Activated T-helper 1 cell treated with anti-CD3 and anti-CD28 coated beads, Interleukin-12 subunit alpha, Interleukin-12 subunit beta, Interleukin-2, Interleukin-4 antibody, amounts not matched to agents 30 ng/mL and 10 ng/mL and 1 ng/mL, durations not matched to agents 14 hours and 24 hours and 36 hours (primary cell): ENCODE measurements around the gene PARD3B. TPM values are rescaled to one million over a fixed set of nuclear protein-coding genes. Genes with fewer than 3 reads are reported as not detected.

ENCODE experiments used
- DNase-seq: peaks from one replicate; pipeline ENCODE4 v3.0.0; 2021; ENCODE audit warnings: low spot score
- H3K27ac Mint-ChIP-seq: one replicate; pipeline ENCODE4 v1.8.0; 2021; ENCODE audit warnings: mild to moderate bottlenecking, mixed read lengths
- H3K27me3 Mint-ChIP-seq: one replicate; pipeline ENCODE4 v1.8.0; 2022; ENCODE audit warnings: mild to moderate bottlenecking, moderate library complexity, mixed read lengths; ENCODE audit not compliant: insufficient read depth
- H3K36me3 Mint-ChIP-seq: one replicate; pipeline ENCODE4 v1.8.0; 2021; ENCODE audit warnings: low read depth, mixed read lengths
- H3K4me1 Mint-ChIP-seq: one replicate; pipeline ENCODE4 v1.8.0; 2021; ENCODE audit warnings: low read depth, mixed read lengths
- H3K4me3 Mint-ChIP-seq: one replicate; pipeline ENCODE4 v1.8.0; 2021; ENCODE audit warnings: mild to moderate bottlenecking, moderate library complexity, mixed read lengths
- H3K9me3 Mint-ChIP-seq: one replicate; pipeline ENCODE4 v1.8.0; 2021; ENCODE audit warnings: mixed read lengths
- intact Hi-C: fragments of 100-400 bp; cut with micrococcal nuclease; formaldehyde crosslinking; loops from one replicate; pipeline ENCODE4 v1.15.1; 2024
- total RNA-seq: library from RNA; stranded (reverse); gene quantifications from 2 replicates; pipeline ENCODE4 v1.2.3, GENCODE V29; 2022

PARD3B gene
- total RNA-seq, 1 donor from 2014 or later, result 0.26 TPM

DNA sequence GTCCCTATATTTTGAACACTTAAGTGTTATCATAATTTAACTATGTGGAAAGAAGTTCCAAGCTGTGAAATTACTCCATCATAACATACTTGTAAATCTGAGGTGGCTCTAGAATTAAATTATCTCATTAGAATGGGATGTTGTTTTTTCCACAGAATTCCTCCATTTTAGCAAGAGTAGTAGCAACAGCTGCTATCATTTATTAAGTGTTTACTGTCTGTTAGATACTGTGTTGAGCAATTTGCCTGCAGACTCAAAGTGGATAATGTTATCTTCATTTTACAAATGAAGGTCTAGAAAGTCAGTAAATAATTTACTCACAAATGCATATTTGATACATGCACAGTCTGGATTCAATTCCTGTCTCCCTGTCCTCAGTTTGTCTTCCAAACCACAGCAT is 632.3 kb downstream of the PARD3B start:
- H3K9me3 Mint-ChIP-seq, result no peaks in the 10 kb centered on the region
- H3K27ac Mint-ChIP-seq, result no peak overlapping the region
- no peaks in the 10 kb centered on the region for H3K36me3 Mint-ChIP-seq
- intact Hi-C loops, result no loop called here
- peaks cover 6% of the 10 kb centered on the region for H3K27me3 Mint-ChIP-seq
- no peaks in the 10 kb centered on the region for H3K4me1 Mint-ChIP-seq
- H3K4me3 Mint-ChIP-seq, result no peak overlapping the region
- no peak for DNase-seq

DNA sequence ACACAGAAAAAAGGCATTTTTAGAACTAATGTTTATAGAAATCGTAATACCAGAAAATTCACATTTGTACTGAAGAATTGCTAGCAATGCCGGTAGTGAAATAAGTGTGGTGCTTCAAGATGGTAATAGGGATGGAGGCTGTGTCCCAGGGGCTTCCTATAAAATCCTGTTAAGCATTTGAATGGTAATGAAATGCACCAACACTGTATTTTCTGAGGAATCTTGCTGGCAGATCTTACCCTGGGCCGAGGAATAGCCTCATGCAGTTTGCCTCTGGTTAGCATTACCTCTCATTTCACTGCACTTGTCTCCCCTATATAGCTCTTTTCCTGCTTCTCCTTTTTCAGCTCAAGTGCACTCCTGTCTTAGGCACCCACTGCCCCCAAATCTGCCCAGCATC is 635.5 kb downstream of the PARD3B start:
- Mint-ChIP-seq H3K4me1 (no peaks in the 10 kb centered on the region), H3K4me3 (no peak overlapping the region), H3K36me3 (no peaks in the 10 kb centered on the region), H3K9me3 (no peaks in the 10 kb centered on the region), H3K27ac (no peak overlapping the region), H3K27me3 (no peaks in the 10 kb centered on the region)
- no peak for DNase-seq
- intact Hi-C loops, result no loop called here

DNA sequence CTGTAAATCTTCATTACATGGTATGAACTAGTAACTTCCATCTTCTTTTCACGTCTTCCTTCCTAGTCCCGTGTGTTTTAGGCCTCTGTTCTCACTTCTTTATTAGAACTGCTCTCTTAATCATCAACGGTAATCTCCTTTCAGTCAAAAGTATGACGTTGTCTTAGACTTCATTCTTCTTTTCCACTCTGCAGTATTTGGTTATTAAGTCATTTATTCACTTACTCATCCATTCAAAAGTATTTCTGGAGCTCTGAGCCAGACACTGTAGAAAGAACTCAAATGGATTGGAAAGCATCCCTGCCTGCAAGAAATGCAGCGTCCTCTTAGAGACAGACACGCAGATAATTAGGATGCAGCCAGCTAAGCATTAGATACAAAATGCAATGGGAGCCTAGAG is 642.5 kb downstream of the PARD3B start:
- no peak for DNase-seq
- H3K36me3 Mint-ChIP-seq, result no peaks in the 10 kb centered on the region
- intact Hi-C loops, result no loop called here
- no peak overlapping the region for H3K4me3 Mint-ChIP-seq
- H3K9me3 Mint-ChIP-seq, result no peaks in the 10 kb centered on the region
- H3K4me1 Mint-ChIP-seq, result no peaks in the 10 kb centered on the region
- H3K27ac Mint-ChIP-seq, result no peak overlapping the region
- H3K27me3 Mint-ChIP-seq, result no peaks in the 10 kb centered on the region

DNA sequence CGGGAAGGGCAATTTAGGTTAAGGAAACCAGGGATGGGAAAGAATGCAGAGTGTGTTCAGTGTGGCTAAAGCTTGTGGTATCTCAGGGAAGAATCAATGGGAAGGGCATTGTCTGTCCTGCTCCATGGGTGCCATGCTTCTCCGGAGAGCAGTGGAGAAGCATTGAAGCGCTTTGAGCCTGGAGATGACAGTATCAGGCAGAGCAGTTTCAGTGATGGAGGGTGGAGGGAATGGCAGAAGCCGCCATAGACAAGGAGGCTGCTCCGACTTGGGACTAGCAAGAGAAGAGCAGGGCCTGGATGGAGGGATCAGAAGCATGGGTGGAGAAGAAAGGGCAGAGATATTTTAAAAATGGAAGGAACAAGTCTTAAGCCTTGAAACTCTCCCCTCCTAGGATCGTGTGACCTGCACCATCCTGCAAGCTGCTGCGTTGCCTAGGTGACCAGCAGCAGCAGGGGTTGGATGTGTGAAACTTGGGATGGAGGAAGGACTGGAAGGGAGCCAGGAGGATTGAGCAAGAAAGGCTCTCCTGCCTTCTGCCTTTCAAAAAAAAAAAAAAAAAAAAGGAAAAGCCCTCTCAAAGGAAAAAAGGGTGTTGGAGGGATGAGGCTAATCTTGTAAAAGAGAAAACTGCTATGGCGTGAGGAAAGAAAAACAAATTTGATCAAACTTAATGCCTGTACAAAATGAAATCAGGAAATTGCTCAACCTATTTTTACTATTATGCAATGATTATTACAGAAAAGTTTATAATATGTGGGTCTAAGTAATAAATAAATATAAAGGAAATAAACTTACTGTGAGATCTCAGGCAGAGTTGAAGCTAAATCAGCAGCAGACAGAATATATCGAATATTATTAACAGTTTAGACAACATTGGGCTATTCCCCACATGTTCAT is 643.2 kb downstream of the PARD3B start:
- Mint-ChIP-seq H3K9me3 (no peaks in the 10 kb centered on the region), H3K27me3 (no peaks in the 10 kb centered on the region), H3K27ac (no peak overlapping the region), H3K36me3 (no peaks in the 10 kb centered on the region), H3K4me3 (no peak overlapping the region), H3K4me1 (no peaks in the 10 kb centered on the region)
- DNase-seq, result no peak
- intact Hi-C loops, result no loop called here

DNA sequence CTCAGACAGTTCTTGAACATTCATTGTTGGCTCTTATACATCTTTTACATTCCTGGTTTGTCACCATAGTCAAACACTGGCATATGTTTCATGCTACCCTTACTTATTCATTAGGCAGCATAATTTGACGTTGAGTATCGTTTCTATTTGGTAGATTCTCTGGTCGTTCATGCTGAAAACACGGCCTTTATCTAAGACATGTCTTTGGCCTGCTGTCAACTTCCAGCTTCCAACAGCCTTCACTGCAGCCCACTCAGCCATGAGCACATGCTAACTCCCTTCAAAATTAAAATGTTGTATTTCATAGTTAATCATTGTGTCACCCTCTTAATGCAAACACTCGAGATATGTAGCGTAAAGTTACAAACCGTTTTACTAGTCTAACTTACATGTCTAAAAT is 644.0 kb downstream of the PARD3B start:
- DNase-seq, result no peak
- Mint-ChIP-seq H3K9me3 (no peaks in the 10 kb centered on the region), H3K4me3 (no peak overlapping the region), H3K4me1 (no peaks in the 10 kb centered on the region), H3K27me3 (no peaks in the 10 kb centered on the region), H3K27ac (no peak overlapping the region), H3K36me3 (no peaks in the 10 kb centered on the region)
- intact Hi-C loops, result no loop called here

DNA sequence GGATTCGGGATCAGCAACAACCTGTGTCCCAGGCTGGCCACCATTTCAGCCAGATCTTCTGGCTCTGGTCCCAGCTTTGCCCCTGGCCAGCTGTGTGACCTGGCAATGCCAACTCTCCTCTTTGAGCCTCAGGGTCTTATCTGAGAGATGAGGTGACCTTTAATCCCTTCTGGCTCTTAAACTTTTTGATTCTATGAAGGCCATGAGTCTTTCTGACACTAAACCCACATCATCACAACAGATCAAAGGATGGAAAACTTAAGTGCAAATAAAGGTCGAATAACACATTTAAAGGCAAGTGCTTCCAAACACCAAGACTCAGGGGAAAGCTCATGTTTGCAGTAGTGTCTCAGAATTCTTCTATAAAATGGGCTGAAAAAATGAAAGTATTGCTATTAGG is 645.3 kb downstream of the PARD3B start:
- Mint-ChIP-seq H3K36me3 (no peaks in the 10 kb centered on the region), H3K27ac (no peak overlapping the region), H3K4me3 (no peak overlapping the region), H3K9me3 (no peaks in the 10 kb centered on the region), H3K4me1 (no peaks in the 10 kb centered on the region), H3K27me3 (no peaks in the 10 kb centered on the region)
- DNase-seq, result no peak
- intact Hi-C loops, result no loop called here

DNA sequence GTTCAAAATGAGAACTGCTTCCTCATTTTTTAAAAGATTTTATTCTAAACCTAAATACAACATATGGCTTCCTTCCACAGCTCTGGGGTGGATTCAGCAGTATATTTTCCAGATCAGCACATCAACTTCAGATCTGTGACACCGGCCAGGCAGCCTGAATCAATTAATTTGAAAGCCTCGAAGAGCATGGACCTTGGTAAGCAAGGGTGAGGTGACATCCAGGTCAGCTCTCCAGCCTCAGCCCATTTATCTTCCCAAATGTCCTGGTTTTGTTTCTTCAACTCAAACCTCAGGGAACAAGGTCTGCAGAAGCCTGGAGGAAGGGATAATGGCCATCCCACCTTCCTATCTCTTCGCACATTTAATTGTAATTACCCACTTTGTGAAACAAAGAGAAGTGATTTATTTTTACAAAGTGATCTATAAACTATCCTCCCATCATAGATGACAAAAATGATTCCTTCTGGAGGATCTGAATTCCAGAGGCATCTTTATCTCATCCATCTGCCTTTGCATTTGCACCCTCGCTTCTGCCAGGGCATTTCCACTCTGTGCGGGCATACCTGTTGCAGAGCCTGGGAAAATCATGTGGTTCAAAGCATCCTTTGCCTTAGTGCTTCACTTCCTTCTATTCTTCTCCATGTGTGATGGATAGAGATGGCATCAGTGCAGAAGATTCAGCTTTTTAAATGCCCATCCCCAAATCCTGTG is 648.0 kb downstream of the PARD3B start:
- no peaks in the 10 kb centered on the region for H3K27me3 Mint-ChIP-seq
- intact Hi-C loops, result no loop called here

DNA sequence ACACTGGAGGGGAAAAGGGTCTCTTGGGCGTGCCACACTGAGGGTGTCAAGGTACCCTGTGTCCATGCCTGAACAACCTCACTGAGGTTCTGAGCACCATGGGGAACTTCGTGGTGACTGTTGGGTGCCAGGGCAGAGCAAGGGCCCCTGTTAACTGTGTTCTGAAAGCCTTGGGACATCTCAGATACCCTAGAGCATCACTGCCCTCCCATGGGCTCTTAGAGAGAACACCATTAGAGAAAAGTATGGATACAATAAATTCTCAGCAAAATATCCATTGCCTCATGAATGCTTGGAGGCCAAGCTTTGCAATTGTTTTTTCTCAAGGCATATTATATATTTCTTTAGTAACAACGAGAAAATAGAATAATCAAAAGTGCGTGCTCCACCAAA is 648.6 kb downstream of the PARD3B start:
- intact Hi-C loops, result no loop called here
- no peaks in the 10 kb centered on the region for H3K9me3 Mint-ChIP-seq
- H3K4me1 Mint-ChIP-seq, result no peaks in the 10 kb centered on the region
- H3K27ac Mint-ChIP-seq, result no peak overlapping the region
- H3K4me3 Mint-ChIP-seq, result no peak overlapping the region
- no peak for DNase-seq
- no peaks in the 10 kb centered on the region for H3K36me3 Mint-ChIP-seq
- no peaks in the 10 kb centered on the region for H3K27me3 Mint-ChIP-seq

More for the DNA sequence above, 648.0 kb downstream of the PARD3B start:
- no peak for DNase-seq
- Mint-ChIP-seq H3K4me1 (no peaks in the 10 kb centered on the region), H3K4me3 (no peak overlapping the region), H3K27ac (no peak overlapping the region), H3K36me3 (no peaks in the 10 kb centered on the region), H3K9me3 (no peaks in the 10 kb centered on the region)

DNA sequence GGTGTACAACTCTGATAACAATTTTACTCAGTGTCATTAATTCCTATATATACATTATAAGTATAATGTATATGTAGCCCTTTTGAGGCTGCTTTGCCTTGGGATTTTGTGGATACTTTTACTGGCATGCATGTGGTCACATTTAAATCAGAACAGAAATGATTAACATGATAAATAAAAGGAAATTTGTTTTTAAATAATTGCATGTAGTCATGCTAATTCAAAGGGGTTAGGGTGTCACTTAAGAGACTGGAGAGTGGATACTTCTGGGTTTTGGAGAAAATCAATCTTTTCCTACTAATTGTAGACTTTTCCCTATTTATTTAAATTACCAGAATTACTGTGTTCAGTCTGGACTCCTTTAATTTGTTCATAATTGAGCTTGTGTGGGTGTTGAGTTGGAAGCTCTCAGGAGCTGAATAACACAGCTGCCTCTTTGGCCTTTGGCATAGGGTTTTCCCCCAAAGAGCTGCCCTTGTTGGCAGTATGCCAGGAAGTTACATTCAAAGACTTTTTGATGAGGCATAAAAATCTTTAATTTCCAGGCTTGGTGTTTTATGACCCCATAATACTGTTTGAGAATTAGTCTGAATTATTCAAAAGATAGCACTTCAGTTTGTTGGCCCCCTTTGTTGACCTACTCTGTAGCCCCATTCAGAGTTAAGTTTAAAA is 652.3 kb downstream of the PARD3B start:
- H3K27me3 Mint-ChIP-seq, result no peaks in the 10 kb centered on the region
- H3K27ac Mint-ChIP-seq, result no peak overlapping the region
- no peaks in the 10 kb centered on the region for H3K36me3 Mint-ChIP-seq
- no peaks in the 10 kb centered on the region for H3K9me3 Mint-ChIP-seq
- intact Hi-C loops, result no loop called here
- no peaks in the 10 kb centered on the region for H3K4me1 Mint-ChIP-seq
- no peak for DNase-seq
- H3K4me3 Mint-ChIP-seq, result no peak overlapping the region

DNA sequence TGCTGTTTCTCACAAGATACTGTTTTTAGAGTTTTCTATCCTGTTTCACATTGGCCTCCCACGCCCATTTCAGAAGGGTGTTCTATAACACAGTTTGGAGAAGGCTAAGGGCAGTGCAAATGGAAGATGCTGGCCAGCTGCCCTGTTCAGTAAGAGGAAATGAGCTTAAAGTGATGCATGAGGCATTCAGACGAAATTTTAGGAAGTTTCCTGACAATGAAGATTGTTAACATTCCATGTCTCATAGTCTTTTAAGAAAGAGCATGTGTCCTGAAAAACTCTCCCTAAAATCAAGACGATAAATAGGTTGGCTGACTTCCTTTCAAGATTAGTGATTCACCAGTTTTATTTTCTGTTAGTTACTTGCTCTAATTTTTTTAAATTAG is 652.9 kb downstream of the PARD3B start:
- H3K9me3 Mint-ChIP-seq, result no peaks in the 10 kb centered on the region
- no peaks in the 10 kb centered on the region for H3K27me3 Mint-ChIP-seq

DNA sequence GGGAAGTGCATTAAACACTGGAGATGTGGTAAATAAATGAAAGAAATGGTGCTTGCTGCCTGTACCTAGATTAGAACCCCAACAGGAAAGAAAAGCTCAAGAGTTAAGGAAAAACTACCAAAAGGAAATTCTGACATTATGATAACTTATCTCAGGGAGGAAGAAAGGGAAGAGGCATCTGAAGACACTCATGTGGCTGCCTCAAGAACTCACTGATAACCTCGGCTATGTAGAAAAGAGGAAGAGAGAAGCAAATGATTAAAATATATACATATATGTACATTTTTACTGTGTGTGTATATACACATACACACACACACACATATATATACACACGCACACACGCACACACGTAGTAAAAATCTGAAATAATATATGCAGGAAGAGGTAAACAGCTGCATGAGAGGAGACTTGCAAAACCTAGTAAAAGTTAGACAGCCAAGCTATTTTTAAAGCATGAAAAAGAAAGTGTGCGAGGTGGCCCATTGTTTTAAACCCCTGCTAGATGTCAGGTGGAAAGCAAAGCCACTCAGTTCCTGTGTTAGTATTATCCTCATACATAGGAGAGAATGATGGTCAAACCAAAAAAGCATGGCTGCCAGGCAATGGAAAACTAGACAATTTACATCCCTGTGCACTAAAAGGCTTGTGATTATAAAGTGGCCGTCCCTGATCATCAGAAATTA is 654.0 kb downstream of the PARD3B start:
- H3K4me1 Mint-ChIP-seq, result no peaks in the 10 kb centered on the region
- intact Hi-C loops, result no loop called here
- H3K27ac Mint-ChIP-seq, result no peak overlapping the region
- H3K9me3 Mint-ChIP-seq, result no peaks in the 10 kb centered on the region
- no peaks in the 10 kb centered on the region for H3K36me3 Mint-ChIP-seq
- no peaks in the 10 kb centered on the region for H3K27me3 Mint-ChIP-seq
- H3K4me3 Mint-ChIP-seq, result no peak overlapping the region
- no peak for DNase-seq

More for the DNA sequence above, 652.9 kb downstream of the PARD3B start:
- intact Hi-C loops, result no loop called here
- Mint-ChIP-seq H3K27ac (no peak overlapping the region), H3K36me3 (no peaks in the 10 kb centered on the region), H3K4me1 (no peaks in the 10 kb centered on the region), H3K4me3 (no peak overlapping the region)
- DNase-seq, result no peak

DNA sequence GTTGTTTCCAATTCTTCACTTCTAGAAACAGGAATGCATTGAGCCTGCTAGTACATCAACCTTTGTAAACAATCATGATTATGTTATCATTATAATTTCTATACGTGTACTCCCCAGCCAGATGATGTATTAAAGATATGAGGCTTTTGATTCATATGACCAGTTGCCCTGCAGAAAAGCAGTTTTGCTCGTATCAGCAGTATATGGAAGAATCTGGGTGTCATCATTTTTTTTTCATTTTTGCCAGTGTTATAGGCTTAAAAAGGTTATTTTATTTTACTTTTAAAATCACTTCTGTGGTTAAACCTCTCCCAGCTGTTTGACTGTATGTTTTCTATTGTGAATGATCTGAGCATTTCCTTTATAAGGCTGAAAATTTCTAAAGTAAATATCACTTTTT is 665.2 kb downstream of the PARD3B start:
- H3K27me3 Mint-ChIP-seq, result no peaks in the 10 kb centered on the region
- intact Hi-C loops, result no loop called here
- no peak overlapping the region for H3K4me3 Mint-ChIP-seq
- no peaks in the 10 kb centered on the region for H3K36me3 Mint-ChIP-seq
- no peak for DNase-seq
- no peak overlapping the region for H3K27ac Mint-ChIP-seq
- no peaks in the 10 kb centered on the region for H3K9me3 Mint-ChIP-seq
- H3K4me1 Mint-ChIP-seq, result no peaks in the 10 kb centered on the region

DNA sequence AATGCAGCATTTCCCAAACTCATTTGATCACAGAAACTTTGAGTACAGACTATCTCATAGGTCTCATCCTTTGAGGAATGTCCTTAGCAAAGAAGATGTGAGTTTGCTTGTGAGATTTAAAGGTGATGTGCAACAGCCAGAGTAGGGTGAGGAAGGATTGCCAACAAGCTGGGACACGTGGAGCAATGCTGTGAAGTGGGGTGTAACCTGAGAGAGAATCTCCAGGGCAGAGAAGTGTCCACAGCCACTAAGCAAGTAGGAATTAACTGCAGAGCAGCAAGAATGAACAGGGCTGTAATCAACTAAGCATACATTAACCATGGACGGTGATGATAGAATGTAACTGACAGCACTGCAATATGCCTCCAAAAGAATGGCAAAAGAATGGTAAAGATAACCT is 667.1 kb downstream of the PARD3B start:
- DNase-seq, result no peak
- Mint-ChIP-seq H3K36me3 (no peaks in the 10 kb centered on the region), H3K4me1 (no peaks in the 10 kb centered on the region), H3K9me3 (no peaks in the 10 kb centered on the region), H3K27ac (no peak overlapping the region), H3K27me3 (no peaks in the 10 kb centered on the region), H3K4me3 (no peak overlapping the region)
- intact Hi-C loops, result no loop called here
